SU-DHL-6 (cell line): Measurements from ENCODE around the gene SLC15A2.

Experiments
- EZH2phosphoT487 ChIP-seq: fragments of 200-600 bp; sonication (generic), shearing (Covaris generic); conservative IDR thresholded peaks from 2 replicates; pipeline ENCODE4 v1.6.1; 2018; ENCODE audit warnings: mild to moderate bottlenecking, antibody characterized with exemption, low read length, moderate library complexity, mixed read lengths
- TF ChIP-seq, protein P1 (sequence below): fragments of 200-600 bp; sonication (generic); IDR thresholded peaks from one replicate; pipeline ENCODE4 v1.5.1; 2017; ENCODE audit warnings: antibody characterized with exemption, mild to moderate bottlenecking, low read length, moderate library complexity; ENCODE audit not compliant: insufficient read depth, poor library complexity, severe bottlenecking

DNA sequence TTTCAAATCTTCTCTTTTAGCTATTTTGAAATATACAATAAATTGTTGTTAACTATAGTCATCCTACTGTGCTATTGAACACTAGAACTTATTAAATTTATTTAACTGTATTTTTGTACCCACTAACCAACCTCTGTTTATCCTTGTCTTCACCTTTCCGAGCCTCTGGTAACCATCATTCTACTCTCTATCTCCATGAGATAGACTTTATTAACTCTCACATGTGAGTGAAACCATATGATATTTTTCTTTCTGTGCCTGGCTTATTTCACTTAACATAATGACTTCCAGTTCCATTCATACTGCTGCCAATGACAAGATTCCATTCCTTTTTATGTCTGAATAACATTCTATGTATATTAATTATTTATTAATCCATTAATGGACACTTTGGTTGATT, 15.8 kb upstream of the SLC15A2 start:
- TF ChIP-seq, protein P1, sequence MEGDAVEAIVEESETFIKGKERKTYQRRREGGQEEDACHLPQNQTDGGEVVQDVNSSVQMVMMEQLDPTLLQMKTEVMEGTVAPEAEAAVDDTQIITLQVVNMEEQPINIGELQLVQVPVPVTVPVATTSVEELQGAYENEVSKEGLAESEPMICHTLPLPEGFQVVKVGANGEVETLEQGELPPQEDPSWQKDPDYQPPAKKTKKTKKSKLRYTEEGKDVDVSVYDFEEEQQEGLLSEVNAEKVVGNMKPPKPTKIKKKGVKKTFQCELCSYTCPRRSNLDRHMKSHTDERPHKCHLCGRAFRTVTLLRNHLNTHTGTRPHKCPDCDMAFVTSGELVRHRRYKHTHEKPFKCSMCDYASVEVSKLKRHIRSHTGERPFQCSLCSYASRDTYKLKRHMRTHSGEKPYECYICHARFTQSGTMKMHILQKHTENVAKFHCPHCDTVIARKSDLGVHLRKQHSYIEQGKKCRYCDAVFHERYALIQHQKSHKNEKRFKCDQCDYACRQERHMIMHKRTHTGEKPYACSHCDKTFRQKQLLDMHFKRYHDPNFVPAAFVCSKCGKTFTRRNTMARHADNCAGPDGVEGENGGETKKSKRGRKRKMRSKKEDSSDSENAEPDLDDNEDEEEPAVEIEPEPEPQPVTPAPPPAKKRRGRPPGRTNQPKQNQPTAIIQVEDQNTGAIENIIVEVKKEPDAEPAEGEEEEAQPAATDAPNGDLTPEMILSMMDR: no peak
- no peak for TF ChIP-seq EZH2phosphoT487
